ENCODE measurements around the gene PI4KA. TPM values are rescaled to one million over a fixed set of nuclear protein-coding genes. Genes with fewer than 3 reads are reported as not detected.

The PI4KA gene
- total and polyA plus RNA-seq, 2 of the 13 experiments (the other 11 are each of a cell fraction or from before 2014, with no cell fraction given): 27.4 to 56.4 TPM

- intact Hi-C loops (cut with micrococcal nuclease; ENCODE audit: unreplicated experiment): no loop called here
- Histone ChIP-seq H3K4me3 (replicated peaks in 1 of 3; ENCODE audit: insufficient read depth in 1 of 3, low read depth in 2 of 3, low read length in 3 of 3) (no peak overlapping the region), H3K79me2 (ENCODE audit: insufficient read depth, low read length) (peaks cover 53% of the 10 kb centered on the region), H3K4me1 (ENCODE audit: insufficient read depth, low read length) (peaks cover 69% of the 10 kb centered on the region), H3K27me3 (ENCODE audit: control insufficient read depth in 1 of 2, insufficient read depth in 2 of 2, low read length in 2 of 2) (no peaks in the 10 kb centered on the region), H3K4me2 (ENCODE audit: low read depth, low read length) (peak overlapping the region; percentile 56; the same call in 1 of the 2 replicates), H3K27ac (ENCODE audit: extremely low read length, insufficient read depth, low read length) (peak overlapping the region; percentile 21), H4K20me1 (ENCODE audit: insufficient read depth, low read length) (peaks cover 24% of the 10 kb centered on the region), H3K36me3 (replicated peaks in 1 of 2; ENCODE audit: control insufficient read depth in 1 of 2, insufficient read depth in 2 of 2, low read length in 2 of 2) (peaks cover 40 to 97% of the 10 kb centered on the region in 2 experiments), H3K9me3 (ENCODE audit: low read length) (no peaks in the 10 kb centered on the region), H2AFZ (ENCODE audit: low read length) (no peak overlapping the region), H3K9ac (ENCODE audit: insufficient read depth, low read depth, low read length) (peak overlapping the region; percentile 26; the same call in 1 of the 2 replicates)
- TF ChIP-seq ISL2 (CRISPR knock-in tag; IDR thresholded peaks at IDR 0.05): no peak
- TF ChIP-seq GMEB2 (CRISPR knock-in tag; IDR thresholded peaks at IDR 0.05; ENCODE audit: low read depth): no peak
- no peak for TF ChIP-seq ZNF775 (CRISPR knock-in tag; IDR thresholded peaks at IDR 0.05; ENCODE audit: borderline replicate concordance)
- TF ChIP-seq RBM22 (optimal IDR thresholded peaks at IDR 0.05; ENCODE audit: low read length): peak; percentile 47
- no peak for TF ChIP-seq BRCA1 (CRISPR knock-in tag; IDR thresholded peaks at IDR 0.05)
- TF ChIP-seq MLXIP (CRISPR knock-in tag; IDR thresholded peaks at IDR 0.05; ENCODE audit: borderline replicate concordance): no peak
- ATAC-seq: no peak
- 95% methylated on average over 3 of the region's 3 CpGs for WGBS (ENCODE audit: low lambda C conversion rate)
- FAIRE-seq: no peak
- in situ Hi-C loops (cut with HindIII; ENCODE audit: extremely low pct_ligation_motif_present, low pct_unique_long_range_greater_than_20kb): no loop called here
- BruUV-seq (replicated peaks): no TSS peak
- DNase-seq (ENCODE audit: low spot score): no peak
- CTCF ChIA-PET (ENCODE audit: low intra/inter-chr PET ratio, low total read pairs): interaction anchor here (1.2 kb wide), 1 partner anchor 25 kb away, joined by 3 read pairs; no protein-coding TSS in a partner anchor
- POLR2A ChIA-PET: interaction anchor here (0.7 to 11.1 kb wide), 4 partner anchors 7 to 69 kb away, joined by 3 to 172 read pairs (median 4); partner anchors contain the start of gene SERPIND1
Measured at GRCh38 chr22:20783300-20783673, 75.3 kb downstream of the PI4KA start.

All from HepG2 (cell line).